Activated CD8-positive, alpha-beta T cell treated with anti-CD3 and anti-CD28 coated beads for 36 hours (primary cell): ENCODE results near the gene RIOK1. TPM values are rescaled to one million over a fixed set of nuclear protein-coding genes. Genes with fewer than 3 reads are reported as not detected.

Experiments used
- ATAC-seq: fragments of 200-7000 bp; cut with Tn5 transposase; one replicate; pipeline ENCODE4 v1.10.0; 2021; ENCODE audit warnings: mild to moderate bottlenecking, moderate library complexity
- CTCF ChIA-PET: fragments of 350-600 bp; sonication (Branson Sonifier 250); formaldehyde crosslinking; loops from one replicate; lab custom pipeline; 2021; ENCODE audit warnings: antibody characterized with exemption; lab: Charles Lee
- POLR2A ChIA-PET: fragments of 350-600 bp; sonication (Branson Sonifier 250); formaldehyde crosslinking; loops from one replicate; lab custom pipeline; 2021; ENCODE audit warnings: antibody characterized with exemption; lab: Charles Lee
- DNase-seq: peaks from one replicate; pipeline ENCODE4 v3.0.0-alpha.2; 2020
- H3K27ac Mint-ChIP-seq: one replicate; pipeline ENCODE4 v1.8.0; 2021; ENCODE audit warnings: mild to moderate bottlenecking, mixed read lengths
- H3K27me3 Mint-ChIP-seq: one replicate; pipeline ENCODE4 v1.8.0; 2021; ENCODE audit warnings: mixed read lengths
- H3K36me3 Mint-ChIP-seq: one replicate; pipeline ENCODE4 v1.8.0; 2021; ENCODE audit warnings: low read depth, mixed read lengths
- H3K4me1 Mint-ChIP-seq: one replicate; pipeline ENCODE4 v1.8.0; 2021; ENCODE audit warnings: low read depth, mixed read lengths
- H3K4me3 Mint-ChIP-seq: one replicate; pipeline ENCODE4 v1.8.0; 2021; ENCODE audit warnings: mild to moderate bottlenecking, moderate library complexity, mixed read lengths
- H3K9me3 Mint-ChIP-seq: one replicate; pipeline ENCODE4 v1.8.0; 2021; ENCODE audit warnings: mixed read lengths
- CTCF ChIP-seq: fragments of 200-600 bp; IDR thresholded peaks from one replicate; pipeline ENCODE4 v1.8.0; 2022; ENCODE audit warnings: antibody characterized with exemption, mild to moderate bottlenecking
- intact Hi-C: fragments of 100-400 bp; cut with micrococcal nuclease; formaldehyde crosslinking; loops from one replicate; pipeline ENCODE4 v1.10.0; 2022
- total RNA-seq, 2 experiments: library from RNA; stranded (reverse); gene quantifications; one replicate each; pipeline ENCODE4 v1.2.3, GENCODE V29; 2021

The RIOK1 gene
- total RNA-seq, 2 experiments from 2014 or later = 46.8 to 50.0 TPM

DNA sequence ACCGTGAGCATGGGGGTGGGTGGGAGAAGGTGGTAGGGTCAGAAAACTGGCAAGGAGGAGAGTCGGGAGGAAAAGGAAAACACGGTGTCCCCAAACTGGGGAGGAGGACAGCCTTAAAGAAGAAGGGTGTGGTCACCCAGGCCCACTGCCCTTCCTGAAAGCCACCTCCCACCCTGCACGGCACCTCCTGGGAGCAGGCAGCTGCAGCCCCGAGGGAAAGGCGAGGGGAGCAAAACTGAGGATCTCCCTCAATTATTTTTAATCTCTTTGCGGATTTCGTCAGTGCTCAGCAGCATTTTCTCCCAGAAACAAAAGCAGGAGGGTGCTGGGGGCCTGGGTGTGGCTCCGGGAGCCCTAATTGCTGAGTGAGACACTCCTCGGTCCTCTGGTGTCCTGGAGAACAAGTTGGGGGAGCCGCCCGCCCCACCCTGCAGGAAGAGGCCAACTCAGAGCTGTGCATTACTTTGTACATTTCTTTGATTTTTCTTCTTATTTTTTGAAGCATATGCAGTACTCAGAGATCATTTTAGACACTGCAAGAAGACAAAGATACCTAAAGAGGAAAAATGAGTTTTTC lies 56.4 kb downstream of the RIOK1 start:
- peaks cover 1% of the 10 kb centered on the region for H3K9me3 Mint-ChIP-seq
- no peaks in the 10 kb centered on the region for H3K36me3 Mint-ChIP-seq
- DNase-seq = no peak
- peaks cover 6% of the 10 kb centered on the region for H3K27me3 Mint-ChIP-seq
- H3K27ac Mint-ChIP-seq = no peak overlapping the region
- no peak for TF ChIP-seq CTCF
- POLR2A ChIA-PET = no interaction called here
- intact Hi-C loops = no loop called here
- H3K4me3 Mint-ChIP-seq = no peak overlapping the region
- CTCF ChIA-PET = no interaction called here
- ATAC-seq = no peak
- H3K4me1 Mint-ChIP-seq = no peaks in the 10 kb centered on the region

DNA sequence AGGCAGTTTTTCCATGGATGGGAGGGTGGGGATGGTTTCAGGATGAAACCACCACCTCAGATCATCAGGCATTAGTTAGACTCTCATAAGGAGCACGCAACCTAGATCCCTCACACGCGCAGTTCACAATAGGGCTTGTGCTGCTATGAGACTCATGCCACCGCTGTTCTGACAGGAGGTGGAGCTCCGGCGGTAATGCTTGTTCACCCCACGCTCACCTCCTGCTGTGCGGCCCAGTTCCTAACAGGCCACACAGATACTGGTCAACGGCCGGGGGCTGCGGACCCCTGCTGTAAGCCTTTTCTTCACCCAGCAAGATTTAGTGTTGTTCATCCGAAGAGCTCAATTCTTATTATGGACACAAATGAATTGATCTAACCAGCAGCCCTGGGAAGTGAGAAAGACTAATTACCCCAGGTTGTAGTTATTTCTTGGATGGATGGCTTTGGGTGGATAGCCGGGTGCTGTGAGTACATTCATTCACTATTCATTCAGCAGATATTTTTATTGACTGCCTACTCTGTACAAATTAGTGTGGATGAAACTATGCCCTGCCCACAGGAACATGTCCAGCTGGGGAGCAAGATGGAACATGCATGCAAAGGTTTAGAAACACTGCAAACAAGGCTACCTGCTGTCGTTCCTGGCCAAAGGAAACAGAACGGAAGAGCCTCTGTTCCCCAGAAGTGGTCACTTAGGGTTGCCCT lies 57.2 kb downstream of the RIOK1 start:
- DNase-seq (no peak), ATAC-seq (no peak)
- Mint-ChIP-seq H3K9me3 (peaks cover 1% of the 10 kb centered on the region), H3K36me3 (no peaks in the 10 kb centered on the region), H3K27ac (no peak overlapping the region), H3K27me3 (peaks cover 6% of the 10 kb centered on the region), H3K4me1 (no peaks in the 10 kb centered on the region), H3K4me3 (no peak overlapping the region)
- no peak for TF ChIP-seq CTCF
- ChIA-PET CTCF (no interaction called here), POLR2A (no interaction called here)
- intact Hi-C loops = no loop called here

DNA sequence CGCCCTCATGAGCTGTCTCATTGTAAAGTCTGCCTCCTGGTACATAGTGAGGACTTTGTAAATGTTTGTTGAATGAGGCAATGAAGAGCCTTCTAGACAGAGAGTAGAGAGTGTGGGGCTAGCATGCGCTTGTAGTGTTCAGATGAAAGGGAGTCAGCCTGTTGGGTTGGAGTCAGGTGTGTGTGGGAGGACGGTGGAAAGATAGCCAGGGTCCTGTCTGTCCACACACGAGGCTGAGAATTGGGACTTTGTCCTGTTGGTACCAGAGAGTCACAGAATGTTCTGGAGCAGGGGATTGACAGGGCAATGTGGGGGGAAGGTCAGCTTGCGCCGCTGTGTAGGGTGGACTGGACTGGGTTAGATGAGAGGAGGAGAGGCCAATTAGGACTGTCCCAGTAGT lies 58.6 kb downstream of the RIOK1 start:
- CTCF ChIA-PET = no interaction called here
- Mint-ChIP-seq H3K27ac (no peak overlapping the region), H3K27me3 (peaks cover 6% of the 10 kb centered on the region), H3K4me3 (no peak overlapping the region), H3K9me3 (no peaks in the 10 kb centered on the region), H3K4me1 (no peaks in the 10 kb centered on the region), H3K36me3 (no peaks in the 10 kb centered on the region)
- no peak for DNase-seq
- ATAC-seq = no peak
- TF ChIP-seq CTCF = no peak
- intact Hi-C loops = no loop called here
- POLR2A ChIA-PET = no interaction called here

GRCh38 chr6:7449018-7449417 lies 59.4 kb downstream of the RIOK1 start:
- Mint-ChIP-seq H3K4me1 (no peaks in the 10 kb centered on the region), H3K27me3 (peaks cover 6% of the 10 kb centered on the region), H3K9me3 (no peaks in the 10 kb centered on the region), H3K4me3 (no peak overlapping the region), H3K36me3 (no peaks in the 10 kb centered on the region), H3K27ac (no peak overlapping the region)
- ChIA-PET CTCF (no interaction called here), POLR2A (no interaction called here)
- DNase-seq (no peak), ATAC-seq (no peak)
- TF ChIP-seq CTCF = no peak
- intact Hi-C loops = no loop called here

DNA sequence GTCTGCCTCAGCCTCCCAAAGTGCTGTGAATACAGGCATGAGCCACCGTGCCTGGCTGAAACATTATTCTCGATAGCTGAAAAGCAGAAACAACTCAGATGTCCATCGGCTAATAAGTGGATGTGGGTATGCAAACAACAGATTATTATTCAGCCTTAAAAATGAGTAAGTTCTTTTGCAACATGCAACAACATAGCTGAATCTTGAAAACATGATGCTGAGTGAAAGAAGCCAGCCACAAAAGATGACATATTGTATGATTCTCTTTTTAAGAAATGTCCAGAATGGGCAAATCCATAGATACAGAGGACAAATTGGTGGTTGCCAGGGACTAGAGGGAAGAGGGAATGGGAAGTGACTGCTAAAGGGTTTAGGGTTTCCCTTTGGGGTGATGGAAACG lies 61.7 kb downstream of the RIOK1 start:
- H3K27me3 Mint-ChIP-seq = peaks cover 3% of the 10 kb centered on the region
- no peak overlapping the region for H3K4me3 Mint-ChIP-seq
- CTCF ChIA-PET = no interaction called here
- TF ChIP-seq CTCF = no peak
- intact Hi-C loops = no loop called here
- H3K27ac Mint-ChIP-seq = no peak overlapping the region
- POLR2A ChIA-PET = no interaction called here
- ATAC-seq = no peak
- no peaks in the 10 kb centered on the region for H3K36me3 Mint-ChIP-seq
- H3K9me3 Mint-ChIP-seq = no peaks in the 10 kb centered on the region
- no peak for DNase-seq
- no peaks in the 10 kb centered on the region for H3K4me1 Mint-ChIP-seq
